GM18858 (cell line): ENCODE measurements around the gene NXT1.
"Not testable (repeated sequence)": the region's sequence is repeated elsewhere in the genome, so short reads cannot be mapped to it uniquely, and the experiment has no call there.

Source experiments
- ATAC-seq: cut with Tn5 transposase; IDR thresholded peaks from one replicate; pipeline ENCODE4 v1.9.1; 2021; ENCODE audit not compliant: unreplicated experiment

The NXT1 gene

DNA sequence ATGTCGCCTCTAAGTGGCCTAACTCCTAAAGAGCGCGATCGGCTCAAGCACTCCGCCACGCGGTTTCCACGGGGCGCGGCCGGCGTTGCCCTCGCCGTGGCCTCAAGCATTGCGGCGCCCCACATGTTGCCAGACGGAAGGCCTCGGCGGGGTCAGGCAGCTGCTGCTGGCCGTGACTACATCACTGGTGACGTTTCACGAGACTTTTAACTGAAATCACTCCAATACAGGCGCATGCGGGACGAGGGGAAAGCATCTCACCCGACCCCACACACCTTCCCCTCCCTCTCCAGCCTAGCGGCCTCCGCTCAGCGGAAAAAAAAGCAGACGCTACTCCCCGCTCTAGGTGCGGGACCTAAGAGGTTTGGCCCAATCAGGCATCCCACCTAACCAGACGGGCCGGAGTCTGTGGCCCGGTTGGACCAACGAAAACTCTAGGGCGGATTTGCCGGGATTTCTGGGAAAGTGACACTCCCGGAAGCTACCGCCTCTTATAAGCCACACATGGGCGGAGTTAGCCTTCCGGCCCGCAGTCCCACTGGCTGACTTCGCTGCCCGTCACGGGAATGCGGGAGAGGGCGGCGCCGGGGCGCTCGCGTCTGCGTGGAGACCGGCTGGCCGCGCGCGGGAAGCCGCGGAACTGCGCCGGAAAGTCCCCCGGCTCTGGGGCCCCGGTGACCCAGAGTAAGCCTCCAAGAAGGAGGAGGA is at the start of gene NXT1:
Gene NXT1 (plus strand): TSS at position 596 of the 708 bp plus-strand sequence. CDS start 3,251 bp downstream, outside the sequence.
- peak; percentile 78 for ATAC-seq

DNA sequence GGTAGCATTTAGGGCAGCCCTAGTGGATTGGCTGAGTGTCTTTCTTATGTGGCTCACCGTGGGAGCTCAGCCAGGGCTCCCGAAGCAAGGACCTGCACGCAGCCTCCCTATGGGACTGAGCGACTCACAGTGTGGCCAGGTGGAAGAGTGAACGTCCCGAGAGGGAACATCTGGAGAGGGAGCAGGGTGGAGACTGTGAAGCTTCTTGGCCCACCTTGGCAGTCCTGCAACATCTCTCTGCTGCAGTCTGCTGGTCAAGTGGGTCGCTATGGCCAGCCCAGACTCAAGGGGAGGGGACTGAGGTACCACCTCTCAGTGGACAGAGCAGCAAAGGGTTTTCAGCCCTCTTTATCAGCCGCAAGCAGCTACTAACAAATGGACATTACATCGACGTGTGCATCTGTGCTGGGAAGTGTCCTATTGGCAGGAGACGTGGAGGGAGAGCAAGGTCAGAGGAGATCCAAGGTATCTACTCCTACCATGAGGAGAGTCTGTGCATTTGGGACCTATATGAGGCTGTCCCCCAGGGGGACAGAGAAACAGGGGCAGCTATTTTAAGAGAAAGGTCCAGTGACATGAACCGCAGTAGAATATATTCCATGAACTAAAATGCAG is 49.0 kb upstream of the NXT1 start:
- no peak for ATAC-seq

DNA sequence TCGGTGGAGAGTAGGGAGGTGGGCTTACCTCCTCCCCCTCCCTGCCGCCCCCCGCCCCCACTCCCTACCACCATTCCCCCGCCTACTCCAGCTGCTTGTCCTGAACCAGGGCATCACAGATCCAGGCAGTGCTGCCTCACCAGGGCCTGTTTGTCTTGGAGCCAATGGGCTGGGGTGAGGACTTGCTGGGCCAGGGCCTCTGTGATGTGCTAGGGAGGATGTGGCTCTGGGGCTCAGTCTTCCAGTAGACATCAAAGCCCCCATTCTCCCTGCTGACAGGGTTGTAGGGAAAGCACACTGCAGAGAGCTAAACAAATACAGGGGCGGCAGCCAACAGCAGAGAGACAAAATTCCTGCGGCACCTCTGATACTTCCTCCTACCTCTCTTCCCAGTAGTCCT is 48.2 kb upstream of the NXT1 start:
- ATAC-seq, result no peak

DNA sequence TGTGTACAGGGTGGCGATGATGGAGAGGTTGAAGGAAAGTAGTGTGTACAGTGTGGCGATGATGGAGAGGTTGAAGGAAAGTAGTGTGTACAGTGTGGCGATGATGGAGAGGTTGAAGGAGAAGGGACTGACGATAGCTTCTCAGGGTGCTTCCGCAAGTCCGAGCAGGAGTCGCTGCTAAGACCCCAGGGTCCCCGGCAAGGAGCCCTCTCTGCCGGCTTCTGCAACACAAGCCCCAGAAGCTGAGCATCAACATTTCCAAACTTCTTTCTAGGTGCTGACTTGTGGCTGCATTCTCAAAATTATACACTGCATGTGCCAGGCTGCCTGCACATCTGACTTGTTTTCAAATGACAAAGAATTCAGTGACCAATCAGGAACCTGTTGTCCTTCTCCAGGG is 47.8 kb upstream of the NXT1 start:
- no peak for ATAC-seq

DNA sequence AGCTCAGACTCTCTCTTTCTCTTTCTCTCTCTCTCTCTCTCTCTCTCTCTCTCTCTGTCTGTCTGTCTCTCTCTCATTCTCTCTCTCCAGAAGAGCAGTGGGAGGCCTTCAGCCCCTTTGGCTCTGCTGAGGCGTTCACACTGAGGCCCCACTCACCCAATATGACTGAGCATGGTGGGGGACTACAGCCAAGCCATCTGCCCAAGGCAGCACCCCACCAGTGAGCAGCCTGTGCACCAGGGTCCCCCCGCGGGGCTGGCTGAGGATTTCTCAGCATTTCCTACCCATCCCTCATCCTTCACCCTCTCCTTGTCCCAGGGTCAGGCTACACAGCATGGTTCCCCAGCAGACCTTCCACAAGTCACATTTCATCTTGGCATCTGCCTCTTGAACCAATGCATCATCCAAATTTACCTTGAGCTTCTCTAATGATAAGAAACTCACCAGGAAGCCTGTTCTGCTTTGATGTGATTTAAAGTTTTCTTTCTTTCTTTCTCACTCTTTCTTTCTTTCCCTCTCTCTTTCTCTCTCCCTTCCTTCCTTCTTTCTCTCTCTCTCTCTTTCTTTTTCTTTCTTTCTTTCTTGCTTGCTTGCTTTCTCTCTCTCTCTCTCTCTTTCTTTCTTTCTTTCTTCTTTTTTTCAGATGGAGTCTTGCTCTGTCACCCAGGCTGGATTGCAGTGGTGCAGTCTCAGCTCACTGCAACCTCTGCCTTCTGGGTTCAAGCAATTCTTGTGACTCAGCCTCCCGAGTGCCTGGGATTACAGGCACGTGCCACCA is 47.1 kb upstream of the NXT1 start:
- ATAC-seq, result no peak

DNA sequence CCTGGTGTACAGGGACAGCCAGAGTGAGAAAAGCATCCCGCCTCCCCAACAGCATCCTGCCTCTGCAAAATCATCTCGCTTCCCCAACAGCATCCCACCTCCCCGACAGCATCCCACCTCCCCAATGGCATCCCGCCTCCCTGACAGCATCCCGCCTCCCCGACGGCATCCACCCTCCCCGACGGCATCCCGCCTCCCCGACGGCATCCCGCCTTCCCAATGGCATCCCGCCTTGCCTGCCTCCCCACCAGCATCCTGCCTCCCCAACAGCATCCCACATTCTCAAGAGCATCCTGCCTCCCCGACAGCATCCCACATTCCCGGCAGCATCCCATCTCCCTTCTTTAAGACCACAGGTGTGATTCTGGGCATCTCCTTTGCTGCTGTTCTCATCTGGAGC is 46.0 kb upstream of the NXT1 start:
- ATAC-seq, result no peak

DNA sequence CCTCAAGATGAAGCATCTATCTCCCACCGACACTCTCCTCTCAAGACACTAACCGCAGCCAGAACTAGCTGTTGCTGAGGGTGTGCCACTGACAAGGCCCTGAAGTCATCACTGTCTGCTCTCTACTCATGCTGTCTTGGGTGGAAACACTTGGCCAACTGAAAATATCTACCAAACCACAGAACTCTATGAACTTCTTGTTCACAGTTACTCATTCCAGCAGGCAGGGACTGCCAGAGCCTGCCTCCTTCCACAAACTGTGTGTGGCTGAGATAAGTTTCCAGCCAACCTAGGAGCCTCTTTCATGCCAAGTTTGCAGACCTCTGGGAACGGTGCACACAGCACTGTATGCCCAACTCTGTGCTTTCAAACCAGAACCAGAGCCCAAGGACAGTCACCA is 45.5 kb upstream of the NXT1 start:
- no peak for ATAC-seq

DNA sequence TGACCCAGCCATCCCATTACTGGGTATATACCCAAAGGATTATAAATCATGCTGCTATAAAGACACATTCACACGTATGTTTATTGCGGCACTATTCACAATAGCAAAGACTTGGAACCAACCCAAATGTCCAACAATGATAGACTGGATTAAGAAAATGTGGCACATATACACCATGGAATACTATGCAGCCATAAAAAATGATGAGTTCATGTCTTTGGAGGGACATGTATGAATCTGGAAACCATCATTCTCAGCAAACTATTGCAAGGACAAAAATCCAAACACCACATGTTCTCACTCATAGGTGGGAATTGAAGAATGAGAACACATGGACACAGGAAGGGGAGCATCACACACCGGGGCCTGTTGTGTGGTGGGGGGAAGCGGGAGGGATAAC is 43.2 kb upstream of the NXT1 start:
- not testable (repeated sequence) for ATAC-seq

DNA sequence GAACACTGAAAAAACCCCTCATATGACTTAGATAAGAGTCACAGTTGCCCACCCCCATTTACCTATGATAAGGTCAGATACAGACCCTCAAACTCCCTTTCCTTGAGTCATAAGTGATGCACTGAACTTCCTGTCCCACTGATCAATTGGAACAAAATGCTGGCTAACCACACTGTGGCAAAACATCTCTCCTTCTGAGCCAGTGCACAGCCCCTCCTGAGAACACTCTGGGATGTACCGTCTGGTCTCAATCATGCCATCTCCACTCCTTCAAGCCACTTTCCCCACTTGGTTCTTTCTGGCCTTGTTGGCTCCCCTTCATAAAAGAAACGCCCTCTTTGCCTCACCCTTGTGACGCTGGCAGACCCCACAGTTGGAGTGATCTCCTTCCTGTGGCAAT is 42.6 kb upstream of the NXT1 start:
- no peak for ATAC-seq

DNA sequence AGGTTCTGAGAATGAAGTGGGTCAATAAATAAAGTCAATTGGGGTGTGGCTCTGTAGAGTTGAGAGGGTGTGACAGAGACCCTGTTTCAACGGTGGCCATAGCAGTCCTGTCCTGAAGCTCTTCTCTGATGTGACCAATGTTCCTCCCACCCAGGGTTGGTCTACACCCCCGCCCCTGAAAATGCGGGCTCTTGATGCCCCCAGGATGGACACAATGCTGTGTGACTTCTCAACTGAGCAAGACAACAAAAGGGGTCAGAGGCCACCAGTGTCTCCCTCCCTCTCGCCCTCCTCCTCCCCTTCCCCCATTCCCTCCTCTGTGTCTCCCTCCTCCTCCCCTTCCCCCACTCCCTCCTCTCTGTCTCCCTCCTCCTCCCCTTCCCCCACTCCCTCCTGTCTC is 41.7 kb upstream of the NXT1 start:
- no peak for ATAC-seq

DNA sequence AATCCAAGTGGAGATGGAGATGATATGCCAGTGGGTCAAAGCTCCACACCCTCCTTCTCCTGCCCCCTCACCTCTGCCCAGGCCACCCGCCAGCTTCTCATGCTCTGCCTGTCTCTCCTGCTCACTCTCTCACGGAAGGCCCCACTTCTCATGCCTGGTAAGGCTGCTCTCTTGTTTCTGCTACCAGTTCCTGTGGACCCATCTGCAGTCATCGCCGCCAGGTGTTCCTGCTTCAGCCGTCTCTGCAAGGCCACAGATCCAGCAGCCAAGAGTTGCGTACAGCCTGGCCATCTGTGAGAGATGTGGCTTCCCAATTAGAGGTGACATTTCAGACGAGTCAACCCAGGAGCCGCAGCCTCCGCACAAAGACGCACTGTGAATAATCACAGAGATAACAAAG is 40.8 kb upstream of the NXT1 start:
- ATAC-seq, result no peak

DNA sequence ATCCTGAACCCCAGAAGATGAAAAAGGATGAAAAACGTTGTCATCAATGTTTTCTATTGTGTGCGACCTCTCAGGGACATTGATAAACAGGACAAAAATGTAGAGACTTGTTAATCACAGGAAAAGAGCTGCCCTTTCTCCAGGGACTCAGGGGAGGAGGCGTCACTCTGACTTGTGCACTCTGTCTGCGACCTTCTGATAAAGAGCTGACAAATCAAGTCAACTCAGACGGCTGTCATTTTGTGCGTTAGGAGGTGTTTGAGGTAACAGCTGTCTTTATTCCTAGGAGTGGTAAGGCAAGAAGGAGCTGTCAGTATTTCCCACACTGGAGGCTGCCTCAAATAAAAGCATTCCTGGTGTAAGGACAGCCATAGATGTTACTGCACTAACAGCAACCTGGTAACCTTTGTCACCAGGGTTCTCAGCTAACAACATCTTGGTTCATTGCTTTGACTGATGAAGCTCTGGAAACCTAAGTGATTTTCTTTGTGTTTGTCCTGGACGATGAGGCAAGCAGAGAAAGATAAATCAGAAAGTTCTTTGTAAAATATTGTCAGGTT is 38.6 kb upstream of the NXT1 start:
- no peak for ATAC-seq

DNA sequence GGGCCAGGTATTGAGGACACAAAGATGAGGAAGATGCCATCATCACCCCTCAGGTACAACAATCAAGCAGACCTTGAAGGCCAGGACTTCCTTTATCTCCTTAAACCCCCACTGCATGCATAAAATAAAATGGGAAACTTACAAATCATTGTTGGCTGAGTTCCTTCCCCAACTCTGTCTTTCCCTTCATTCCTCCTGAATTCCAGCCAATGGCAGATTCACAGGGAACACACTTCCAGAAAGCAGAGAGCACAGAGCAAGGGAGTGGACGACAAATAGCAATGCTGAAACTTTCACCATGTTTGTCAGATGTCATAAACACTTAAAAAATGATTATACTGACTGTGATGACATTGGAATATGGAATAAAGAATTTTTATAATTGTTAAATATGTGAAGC is 37.3 kb upstream of the NXT1 start:
- ATAC-seq, result no peak

DNA sequence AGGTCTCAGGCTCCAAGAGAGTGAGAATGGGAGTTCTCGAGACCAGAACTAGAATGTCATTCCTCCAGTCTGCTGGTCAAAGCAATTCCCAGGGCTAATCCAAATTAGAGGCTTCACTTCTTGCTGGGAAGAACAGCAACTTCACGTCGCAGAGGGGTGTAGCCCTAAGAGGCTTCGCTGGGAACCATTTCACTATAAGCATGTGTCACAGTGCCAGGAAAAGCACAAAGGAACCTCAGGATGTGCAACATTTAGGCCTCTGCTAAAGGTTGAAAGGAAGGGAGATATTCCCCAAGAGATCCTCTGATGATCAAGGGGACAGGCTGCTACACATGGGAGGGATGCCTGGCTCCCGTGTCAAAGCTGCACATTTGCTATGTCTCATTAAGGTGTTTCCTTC is 35.9 kb upstream of the NXT1 start:
- ATAC-seq, result no peak

DNA sequence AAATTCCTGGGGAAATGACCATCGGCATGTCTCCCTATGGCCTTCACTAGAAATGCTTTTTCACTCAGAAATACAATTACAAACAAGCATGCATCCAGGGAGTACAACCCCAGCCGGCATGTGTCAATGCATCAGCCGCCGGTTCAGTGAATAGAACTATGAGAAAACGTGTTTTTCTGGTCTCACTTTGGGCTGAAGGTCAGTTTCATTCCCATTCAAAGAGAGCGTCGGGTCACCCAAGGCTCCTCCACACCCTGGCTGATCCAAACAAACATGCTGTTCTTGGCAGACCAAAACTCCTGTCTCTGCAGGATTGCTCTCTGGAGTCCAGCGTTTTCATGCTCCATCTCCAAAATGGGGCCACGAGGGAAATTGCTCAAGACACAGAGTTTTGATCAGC is 35.5 kb upstream of the NXT1 start:
- ATAC-seq, result no peak

DNA sequence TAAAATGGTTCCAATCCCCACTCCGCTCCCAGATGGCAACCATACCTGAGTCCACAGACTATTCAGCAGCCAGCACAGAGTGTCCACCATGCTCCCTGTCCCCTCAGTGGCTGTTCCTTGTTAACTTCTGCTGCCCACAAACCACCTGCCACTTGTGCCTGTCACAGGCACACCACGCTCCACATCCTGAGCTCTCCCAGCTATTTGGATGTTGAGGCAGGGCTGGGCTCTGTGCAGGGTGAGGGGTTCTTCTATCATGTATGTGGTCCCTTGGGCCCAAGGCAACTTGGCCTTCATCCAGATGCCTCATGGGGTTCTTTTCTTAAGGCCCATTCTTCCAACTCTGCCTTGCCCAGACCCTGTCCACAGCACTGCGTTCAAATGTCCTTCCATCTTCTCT is 34.0 kb upstream of the NXT1 start:
- ATAC-seq, result no peak

DNA sequence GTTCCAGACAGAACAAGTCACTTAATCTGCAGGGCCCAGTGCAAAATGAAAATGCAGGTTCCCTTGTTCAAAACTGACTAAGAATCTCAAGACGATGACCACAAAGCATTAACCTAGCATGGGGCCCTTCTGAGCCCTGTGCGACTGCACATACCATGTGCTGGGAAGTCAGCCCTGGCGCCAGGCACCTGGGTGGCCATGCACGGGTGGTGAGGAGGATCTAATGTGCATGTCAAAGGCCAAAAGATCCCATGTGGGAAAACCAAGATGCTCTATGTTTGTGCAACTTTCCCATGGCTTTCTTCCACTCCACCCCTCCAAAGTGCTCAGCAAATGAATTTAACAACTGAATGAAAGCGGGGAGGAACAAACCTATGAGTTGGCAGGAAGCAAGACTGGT is 33.5 kb upstream of the NXT1 start:
- ATAC-seq, result no peak

DNA sequence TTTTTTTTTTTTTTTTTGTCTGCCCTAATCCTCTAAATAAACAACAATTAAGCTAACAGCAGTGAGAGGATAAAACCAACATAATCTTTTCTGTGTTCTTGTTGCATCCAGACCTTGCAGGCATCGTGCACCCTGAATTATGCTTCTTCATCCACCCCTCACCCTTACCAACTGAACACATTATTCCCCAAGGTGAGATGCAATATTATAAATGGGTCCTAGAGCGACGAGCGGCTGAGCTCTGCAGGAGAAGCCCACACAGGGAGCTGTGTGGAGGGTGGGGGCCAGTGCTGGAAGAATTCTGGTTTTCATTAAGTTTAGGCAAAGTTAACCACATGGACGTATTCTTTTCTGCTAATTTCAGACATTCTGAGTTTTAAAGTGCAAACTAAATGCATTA is 32.2 kb upstream of the NXT1 start:
- ATAC-seq, result no peak

DNA sequence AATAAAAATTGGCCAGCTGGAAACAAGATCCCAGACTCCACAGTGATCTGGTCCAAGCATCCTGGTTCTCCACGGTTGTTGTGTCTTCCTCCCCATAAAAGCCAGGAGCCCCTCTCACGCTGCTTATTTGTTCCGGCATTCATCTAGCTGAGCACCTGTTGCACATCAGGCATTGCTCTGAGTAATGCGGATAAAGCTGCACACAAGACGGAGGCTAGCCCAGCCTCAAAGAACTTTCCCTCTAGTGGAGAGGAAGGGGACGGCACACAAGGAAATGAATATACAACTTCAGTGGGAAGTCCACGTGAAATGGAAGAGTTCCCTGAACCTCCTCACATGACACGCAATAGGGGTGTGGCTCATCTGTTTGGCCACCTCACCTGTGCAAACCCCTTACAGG is 30.3 kb upstream of the NXT1 start:
- ATAC-seq, result no peak

DNA sequence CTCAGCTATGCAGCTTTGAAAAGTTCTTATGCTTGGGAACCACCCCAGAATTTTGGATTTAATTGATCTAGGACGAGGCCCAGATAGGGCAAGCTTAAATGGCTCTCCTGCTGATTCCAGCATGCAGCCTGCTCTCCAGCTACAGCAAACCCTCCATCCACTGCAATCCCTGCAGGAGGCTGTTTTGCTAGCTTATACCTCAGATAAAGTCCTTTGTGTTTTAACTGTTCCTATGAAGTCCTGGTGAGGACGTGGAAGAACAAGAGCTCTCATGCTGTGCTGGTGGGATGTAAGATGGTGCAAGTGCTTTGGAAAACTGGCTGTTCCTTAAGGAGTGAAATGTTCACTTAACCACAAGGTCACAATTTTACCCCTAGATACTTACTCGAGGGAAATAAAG is 25.5 kb upstream of the NXT1 start:
- no peak for ATAC-seq

DNA sequence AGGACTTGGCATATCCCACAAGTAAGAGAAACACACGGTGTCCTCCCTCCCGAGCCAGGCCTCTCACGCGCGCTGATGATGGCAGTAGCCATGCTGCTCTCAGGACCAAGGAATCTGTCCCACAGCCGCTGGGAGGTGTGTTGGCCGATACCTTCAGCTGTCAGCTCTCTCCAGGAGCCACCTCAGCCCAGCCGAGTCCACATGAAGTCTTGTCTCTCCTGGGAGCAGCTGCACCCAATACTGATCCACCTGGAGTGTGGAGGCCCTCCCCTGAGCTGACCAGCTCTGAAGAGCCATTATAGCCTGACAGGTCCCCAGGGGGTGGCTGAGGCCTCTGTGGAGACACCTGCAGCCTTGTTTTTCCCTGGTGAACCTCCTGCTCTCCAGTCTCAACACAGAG is 23.8 kb upstream of the NXT1 start:
- no peak for ATAC-seq
